Measurements from ENCODE around the gene ARHGAP42.

The ARHGAP42 gene

GRCh38 chr11:101019870-101020269, 332.8 kb downstream of the ARHGAP42 start:
- no peak overlapping the region for H3K4me3 ChIP-seq (ENCODE audit: low read depth in 1 of 2, low read length in 2 of 2)
- H3K9me3 ChIP-seq (ENCODE audit: control insufficient read depth in 1 of 2, low read length in 2 of 2), result no peaks in the 10 kb centered on the region
- no peak overlapping the region for H3K9ac ChIP-seq (ENCODE audit: low read depth in 1 of 2, low read length in 2 of 2)
- H3K36me3 ChIP-seq (ENCODE audit: control insufficient read depth in 1 of 2, insufficient read depth in 2 of 2, low read length in 2 of 2), result no peaks in the 10 kb centered on the region
- H3K4me1 ChIP-seq (ENCODE audit: control insufficient read depth in 1 of 2, insufficient read depth in 2 of 2, low read length in 2 of 2), result no peaks in the 10 kb centered on the region
- no peak overlapping the region for H3K27ac ChIP-seq (ENCODE audit: low read depth, low read length)
- no peaks in the 10 kb centered on the region for H3K27me3 ChIP-seq (ENCODE audit: control insufficient read depth in 1 of 2, insufficient read depth in 2 of 2, low read length in 2 of 2)

GRCh38 chr11:101022256-101022655, 335.2 kb downstream of the ARHGAP42 start:
- H3K4me1 ChIP-seq (ENCODE audit: control insufficient read depth in 1 of 2, insufficient read depth in 2 of 2, low read length in 2 of 2), result no peaks in the 10 kb centered on the region
- no peaks in the 10 kb centered on the region for H3K27me3 ChIP-seq (ENCODE audit: control insufficient read depth in 1 of 2, insufficient read depth in 2 of 2, low read length in 2 of 2)
- no peaks in the 10 kb centered on the region for H3K36me3 ChIP-seq (ENCODE audit: control insufficient read depth in 1 of 2, insufficient read depth in 2 of 2, low read length in 2 of 2)
- no peak overlapping the region for H3K4me3 ChIP-seq (ENCODE audit: low read depth in 1 of 2, low read length in 2 of 2)
- no peak overlapping the region for H3K27ac ChIP-seq (ENCODE audit: low read depth, low read length)
- no peak overlapping the region for H3K9ac ChIP-seq (ENCODE audit: low read depth in 1 of 2, low read length in 2 of 2)
- H3K9me3 ChIP-seq (ENCODE audit: control insufficient read depth in 1 of 2, low read length in 2 of 2), result no peaks in the 10 kb centered on the region

GRCh38 chr11:101028644-101029043, 341.6 kb downstream of the ARHGAP42 start:
- H3K4me1 ChIP-seq (ENCODE audit: control insufficient read depth in 1 of 2, insufficient read depth in 2 of 2, low read length in 2 of 2), result no peaks in the 10 kb centered on the region
- H3K27ac ChIP-seq (ENCODE audit: low read depth, low read length), result no peak overlapping the region
- H3K9ac ChIP-seq (ENCODE audit: low read depth in 1 of 2, low read length in 2 of 2), result no peak overlapping the region
- H3K9me3 ChIP-seq (ENCODE audit: control insufficient read depth in 1 of 2, low read length in 2 of 2), result no peaks in the 10 kb centered on the region
- H3K4me3 ChIP-seq (ENCODE audit: low read depth in 1 of 2, low read length in 2 of 2), result no peak overlapping the region
- no peaks in the 10 kb centered on the region for H3K36me3 ChIP-seq (ENCODE audit: control insufficient read depth in 1 of 2, insufficient read depth in 2 of 2, low read length in 2 of 2)
- no peaks in the 10 kb centered on the region for H3K27me3 ChIP-seq (ENCODE audit: control insufficient read depth in 1 of 2, insufficient read depth in 2 of 2, low read length in 2 of 2)

- Histone ChIP-seq H3K9ac (ENCODE audit: low read depth in 1 of 2, low read length in 2 of 2) (no peak overlapping the region), H3K36me3 (ENCODE audit: control insufficient read depth in 1 of 2, insufficient read depth in 2 of 2, low read length in 2 of 2) (no peaks in the 10 kb centered on the region), H3K4me1 (ENCODE audit: control insufficient read depth in 1 of 2, insufficient read depth in 2 of 2, low read length in 2 of 2) (no peaks in the 10 kb centered on the region), H3K27me3 (ENCODE audit: control insufficient read depth in 1 of 2, insufficient read depth in 2 of 2, low read length in 2 of 2) (no peaks in the 10 kb centered on the region), H3K27ac (ENCODE audit: low read depth, low read length) (no peak overlapping the region), H3K9me3 (ENCODE audit: control insufficient read depth in 1 of 2, low read length in 2 of 2) (no peaks in the 10 kb centered on the region), H3K4me3 (ENCODE audit: low read depth in 1 of 2, low read length in 2 of 2) (no peak overlapping the region)
Observed at GRCh38 chr11:101030015-101030414, 342.9 kb downstream of the ARHGAP42 start.

- Histone ChIP-seq H3K27ac (ENCODE audit: low read depth, low read length) (no peak overlapping the region), H3K9ac (ENCODE audit: low read depth in 1 of 2, low read length in 2 of 2) (no peak overlapping the region), H3K36me3 (ENCODE audit: control insufficient read depth in 1 of 2, insufficient read depth in 2 of 2, low read length in 2 of 2) (no peaks in the 10 kb centered on the region), H3K27me3 (ENCODE audit: control insufficient read depth in 1 of 2, insufficient read depth in 2 of 2, low read length in 2 of 2) (no peaks in the 10 kb centered on the region), H3K9me3 (ENCODE audit: control insufficient read depth in 1 of 2, low read length in 2 of 2) (no peaks in the 10 kb centered on the region), H3K4me3 (ENCODE audit: low read depth in 1 of 2, low read length in 2 of 2) (no peak overlapping the region), H3K4me1 (ENCODE audit: control insufficient read depth in 1 of 2, insufficient read depth in 2 of 2, low read length in 2 of 2) (no peaks in the 10 kb centered on the region)
Observed at GRCh38 chr11:101030692-101031091, 343.6 kb downstream of the ARHGAP42 start.

- no peaks in the 10 kb centered on the region for H3K4me1 ChIP-seq (ENCODE audit: control insufficient read depth in 1 of 2, insufficient read depth in 2 of 2, low read length in 2 of 2)
- H3K9me3 ChIP-seq (ENCODE audit: control insufficient read depth in 1 of 2, low read length in 2 of 2), result no peaks in the 10 kb centered on the region
- H3K27me3 ChIP-seq (ENCODE audit: control insufficient read depth in 1 of 2, insufficient read depth in 2 of 2, low read length in 2 of 2), result no peaks in the 10 kb centered on the region
- H3K27ac ChIP-seq (ENCODE audit: low read depth, low read length), result no peak overlapping the region
- H3K36me3 ChIP-seq (ENCODE audit: control insufficient read depth in 1 of 2, insufficient read depth in 2 of 2, low read length in 2 of 2), result no peaks in the 10 kb centered on the region
- H3K4me3 ChIP-seq (ENCODE audit: low read depth in 1 of 2, low read length in 2 of 2), result no peak overlapping the region
- no peak overlapping the region for H3K9ac ChIP-seq (ENCODE audit: low read depth in 1 of 2, low read length in 2 of 2)
Observed at GRCh38 chr11:101031713-101032112, 344.6 kb downstream of the ARHGAP42 start.

GRCh38 chr11:101032991-101033390, 345.9 kb downstream of the ARHGAP42 start:
- Histone ChIP-seq H3K27me3 (ENCODE audit: control insufficient read depth in 1 of 2, insufficient read depth in 2 of 2, low read length in 2 of 2) (no peaks in the 10 kb centered on the region), H3K4me1 (ENCODE audit: control insufficient read depth in 1 of 2, insufficient read depth in 2 of 2, low read length in 2 of 2) (no peaks in the 10 kb centered on the region), H3K4me3 (ENCODE audit: low read depth in 1 of 2, low read length in 2 of 2) (no peak overlapping the region), H3K36me3 (ENCODE audit: control insufficient read depth in 1 of 2, insufficient read depth in 2 of 2, low read length in 2 of 2) (no peaks in the 10 kb centered on the region), H3K9me3 (ENCODE audit: control insufficient read depth in 1 of 2, low read length in 2 of 2) (no peaks in the 10 kb centered on the region), H3K27ac (ENCODE audit: low read depth, low read length) (no peak overlapping the region), H3K9ac (ENCODE audit: low read depth in 1 of 2, low read length in 2 of 2) (no peak overlapping the region)

GRCh38 chr11:101034076-101034475, 347.0 kb downstream of the ARHGAP42 start:
- H3K9ac ChIP-seq (ENCODE audit: low read depth in 1 of 2, low read length in 2 of 2), result no peak overlapping the region
- H3K27me3 ChIP-seq (ENCODE audit: control insufficient read depth in 1 of 2, insufficient read depth in 2 of 2, low read length in 2 of 2), result no peaks in the 10 kb centered on the region
- H3K4me3 ChIP-seq (ENCODE audit: low read depth in 1 of 2, low read length in 2 of 2), result no peak overlapping the region
- no peaks in the 10 kb centered on the region for H3K9me3 ChIP-seq (ENCODE audit: control insufficient read depth in 1 of 2, low read length in 2 of 2)
- H3K4me1 ChIP-seq (ENCODE audit: control insufficient read depth in 1 of 2, insufficient read depth in 2 of 2, low read length in 2 of 2), result no peaks in the 10 kb centered on the region
- no peaks in the 10 kb centered on the region for H3K36me3 ChIP-seq (ENCODE audit: control insufficient read depth in 1 of 2, insufficient read depth in 2 of 2, low read length in 2 of 2)
- no peak overlapping the region for H3K27ac ChIP-seq (ENCODE audit: low read depth, low read length)

- H3K4me1 ChIP-seq (ENCODE audit: control insufficient read depth in 1 of 2, insufficient read depth in 2 of 2, low read length in 2 of 2), result no peaks in the 10 kb centered on the region
- no peak overlapping the region for H3K9ac ChIP-seq (ENCODE audit: low read depth in 1 of 2, low read length in 2 of 2)
- no peak overlapping the region for H3K27ac ChIP-seq (ENCODE audit: low read depth, low read length)
- H3K4me3 ChIP-seq (ENCODE audit: low read depth in 1 of 2, low read length in 2 of 2), result no peak overlapping the region
- H3K27me3 ChIP-seq (ENCODE audit: control insufficient read depth in 1 of 2, insufficient read depth in 2 of 2, low read length in 2 of 2), result no peaks in the 10 kb centered on the region
- H3K9me3 ChIP-seq (ENCODE audit: control insufficient read depth in 1 of 2, low read length in 2 of 2), result no peaks in the 10 kb centered on the region
- H3K36me3 ChIP-seq (ENCODE audit: control insufficient read depth in 1 of 2, insufficient read depth in 2 of 2, low read length in 2 of 2), result no peaks in the 10 kb centered on the region
Observed at GRCh38 chr11:101035872-101036271, 348.8 kb downstream of the ARHGAP42 start.

Data from duodenal mucosa (tissue), 2 donors.